Endodermal cell (in vitro differentiated cells): Measurements from ENCODE around the gene ZNF516. TPM values are rescaled to one million over a fixed set of nuclear protein-coding genes. Genes with fewer than 3 reads are reported as not detected.

Experiments used
- DNase-seq: peaks from one replicate; pipeline ENCODE4 v3.0.0-alpha.2; 2017
- H3K27ac ChIP-seq: 2 replicates; pipeline ENCODE4 v1.5.1; 2013; ENCODE audit warnings: mild to moderate bottlenecking, low read depth, low read length, moderate library complexity
- H3K27me3 ChIP-seq: 2 replicates; pipeline ENCODE4 v1.6.1; 2013; ENCODE audit warnings: mild to moderate bottlenecking, low read length, moderate library complexity; ENCODE audit not compliant: insufficient read depth, control insufficient read depth, poor library complexity, severe bottlenecking
- H3K36me3 ChIP-seq: 2 replicates; pipeline ENCODE4 v1.7.0; 2013; ENCODE audit warnings: mild to moderate bottlenecking, low read length, moderate library complexity; ENCODE audit not compliant: control insufficient read depth, insufficient read depth
- H3K4me1 ChIP-seq: one replicate; pipeline ENCODE4 v1.7.0; 2013; ENCODE audit warnings: low read length; ENCODE audit not compliant: control insufficient read depth, insufficient read depth
- H3K4me3 ChIP-seq: 2 replicates; pipeline ENCODE4 v1.5.1; 2013; ENCODE audit warnings: mild to moderate bottlenecking, low read length, moderate library complexity
- H3K9ac ChIP-seq: 2 replicates; pipeline ENCODE4 v1.6.1; 2013; ENCODE audit warnings: mild to moderate bottlenecking, low read length, moderate library complexity; ENCODE audit not compliant: poor library complexity, severe bottlenecking; ENCODE audit errors: extremely low read depth
- H3K9me3 ChIP-seq: 2 replicates; pipeline ENCODE4 v1.6.1; 2013; ENCODE audit warnings: mild to moderate bottlenecking, low read length, moderate library complexity; ENCODE audit not compliant: control insufficient read depth
- H3K27ac Mint-ChIP-seq: 2 replicates; pipeline ENCODE4 v1.8.0; 2020; ENCODE audit warnings: mixed read lengths
- H3K27me3 Mint-ChIP-seq: 2 replicates; pipeline ENCODE4 v1.8.0; 2021; ENCODE audit warnings: mild to moderate bottlenecking, mixed read lengths; ENCODE audit not compliant: insufficient read depth
- H3K36me3 Mint-ChIP-seq: 2 replicates; pipeline ENCODE4 v1.8.0; 2020; ENCODE audit warnings: low read depth, mixed read lengths
- H3K4me1 Mint-ChIP-seq: 2 replicates; pipeline ENCODE4 v1.8.0; 2020; ENCODE audit warnings: mixed read lengths
- H3K4me3 Mint-ChIP-seq: 2 replicates; pipeline ENCODE4 v1.8.0; 2020; ENCODE audit warnings: mild to moderate bottlenecking, moderate library complexity, mixed read lengths
- H3K9me3 Mint-ChIP-seq: 2 replicates; pipeline ENCODE4 v1.8.0; 2020; ENCODE audit warnings: mild to moderate bottlenecking, mixed read lengths
- WGBS, 2 experiments: methylation state at CpG; one replicate each; pipeline versions ENCODE4 v1.1.5 to v1.1.7; 2013; ENCODE audit warnings: missing lambda C conversion rate in 2 of 2, mixed read lengths in 1 of 2; ENCODE audit not compliant: insufficient coverage in 1 of 2, insufficient read length in 1 of 2; 5-methylcytosine and 5-hydroxymethylcytosine counted together
- total RNA-seq, 2 donors: library from RNA; stranded (reverse); fragmentation: NEBNext Ultra II Directional in 1 of 2; extraction: Animal tissue kit (Norgen Biotek cat#: 25700) in 1 of 2; gene quantifications; 2 replicates in 1 of 2; 3 replicates in 1 of 2; pipeline ENCODE4 v1.2.1, GENCODE V29; 2021
- TF ChIP-seq, protein P1 (sequence below): fragments of 200-600 bp; sonication (generic); conservative IDR thresholded peaks from 2 replicates; pipeline ENCODE4 v1.5.0; 2021; ENCODE audit warnings: antibody characterized with exemption, mild to moderate bottlenecking

ZNF516 gene
- total RNA-seq, 2 donors from 2014 or later, result 60.2 to 77.9 TPM

GRCh38 chr18:76392349-76392748 is 102.7 kb downstream of the ZNF516 start:
- Histone ChIP-seq H3K4me1 (no peaks in the 10 kb centered on the region), H3K27me3 (no peaks in the 10 kb centered on the region), H3K27ac (no peak overlapping the region), H3K4me3 (no peak overlapping the region), H3K9ac (no peak overlapping the region), H3K36me3 (no peaks in the 10 kb centered on the region), H3K9me3 (peaks cover 8% of the 10 kb centered on the region)
- WGBS, 2 experiments, result 90 to 93% methylated on average over 2 to 5 of the region's 5 CpGs
- Mint-ChIP-seq H3K36me3 (peaks cover 30% of the 10 kb centered on the region), H3K4me1 (peaks cover 19% of the 10 kb centered on the region), H3K4me3 (no peak overlapping the region), H3K27ac (no peak overlapping the region), H3K9me3 (peaks cover 11% of the 10 kb centered on the region), H3K27me3 (no peaks in the 10 kb centered on the region)
- TF ChIP-seq, protein P1, sequence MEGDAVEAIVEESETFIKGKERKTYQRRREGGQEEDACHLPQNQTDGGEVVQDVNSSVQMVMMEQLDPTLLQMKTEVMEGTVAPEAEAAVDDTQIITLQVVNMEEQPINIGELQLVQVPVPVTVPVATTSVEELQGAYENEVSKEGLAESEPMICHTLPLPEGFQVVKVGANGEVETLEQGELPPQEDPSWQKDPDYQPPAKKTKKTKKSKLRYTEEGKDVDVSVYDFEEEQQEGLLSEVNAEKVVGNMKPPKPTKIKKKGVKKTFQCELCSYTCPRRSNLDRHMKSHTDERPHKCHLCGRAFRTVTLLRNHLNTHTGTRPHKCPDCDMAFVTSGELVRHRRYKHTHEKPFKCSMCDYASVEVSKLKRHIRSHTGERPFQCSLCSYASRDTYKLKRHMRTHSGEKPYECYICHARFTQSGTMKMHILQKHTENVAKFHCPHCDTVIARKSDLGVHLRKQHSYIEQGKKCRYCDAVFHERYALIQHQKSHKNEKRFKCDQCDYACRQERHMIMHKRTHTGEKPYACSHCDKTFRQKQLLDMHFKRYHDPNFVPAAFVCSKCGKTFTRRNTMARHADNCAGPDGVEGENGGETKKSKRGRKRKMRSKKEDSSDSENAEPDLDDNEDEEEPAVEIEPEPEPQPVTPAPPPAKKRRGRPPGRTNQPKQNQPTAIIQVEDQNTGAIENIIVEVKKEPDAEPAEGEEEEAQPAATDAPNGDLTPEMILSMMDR, result no peak
- DNase-seq, result peak; percentile 22

GRCh38 chr18:76391746-76392145 is 103.3 kb downstream of the ZNF516 start:
- Histone ChIP-seq H3K27me3 (no peaks in the 10 kb centered on the region), H3K4me1 (no peaks in the 10 kb centered on the region), H3K9ac (no peak overlapping the region), H3K9me3 (peaks cover 8% of the 10 kb centered on the region), H3K4me3 (no peak overlapping the region), H3K27ac (no peak overlapping the region), H3K36me3 (no peaks in the 10 kb centered on the region)
- H3K4me1 Mint-ChIP-seq, result peaks cover 19% of the 10 kb centered on the region
- H3K27me3 Mint-ChIP-seq, result no peaks in the 10 kb centered on the region
- peak; percentile 17 for DNase-seq
- WGBS, 2 experiments, result 93 to 99% methylated on average over 14 to 19 of the region's 19 CpGs
- H3K36me3 Mint-ChIP-seq, result peaks cover 30% of the 10 kb centered on the region
- TF ChIP-seq, protein P1, result no peak
- H3K4me3 Mint-ChIP-seq, result no peak overlapping the region
- peaks cover 11% of the 10 kb centered on the region for H3K9me3 Mint-ChIP-seq
- H3K27ac Mint-ChIP-seq, result no peak overlapping the region

DNA sequence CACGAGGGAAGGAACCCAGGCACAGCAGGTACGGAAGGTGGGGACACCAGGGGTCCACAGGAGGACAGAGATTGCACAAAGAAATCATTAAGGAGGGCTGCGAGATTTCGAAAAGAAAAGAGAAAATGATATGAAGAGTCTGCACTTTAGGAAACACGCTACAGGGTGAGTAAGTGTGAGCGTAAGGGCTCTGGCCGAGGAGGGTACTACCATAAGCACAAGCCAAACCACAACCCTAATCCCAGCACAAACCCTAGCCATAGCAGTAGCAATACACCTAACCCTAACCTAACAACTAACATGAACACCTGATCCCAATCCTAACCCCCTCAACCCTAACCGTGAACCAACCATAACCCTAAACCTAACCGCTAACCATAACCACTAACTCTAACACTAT is 104.0 kb downstream of the ZNF516 start:
- Histone ChIP-seq H3K4me3 (no peak overlapping the region), H3K27ac (no peak overlapping the region), H3K9me3 (peaks cover 8% of the 10 kb centered on the region), H3K9ac (no peak overlapping the region), H3K4me1 (no peaks in the 10 kb centered on the region), H3K36me3 (no peaks in the 10 kb centered on the region), H3K27me3 (no peaks in the 10 kb centered on the region)
- no peak for DNase-seq
- TF ChIP-seq, protein P1, result no peak
- peaks cover 26% of the 10 kb centered on the region for H3K36me3 Mint-ChIP-seq
- H3K9me3 Mint-ChIP-seq, result peaks cover 11% of the 10 kb centered on the region
- WGBS, 2 experiments, result 85 to 92% methylated on average over 4 to 9 of the region's 9 CpGs
- no peak overlapping the region for H3K4me3 Mint-ChIP-seq
- no peaks in the 10 kb centered on the region for H3K27me3 Mint-ChIP-seq
- no peak overlapping the region for H3K27ac Mint-ChIP-seq
- peaks cover 19% of the 10 kb centered on the region for H3K4me1 Mint-ChIP-seq
